ENCODE measurements around the gene COL23A1.

Gene COL23A1

DNA sequence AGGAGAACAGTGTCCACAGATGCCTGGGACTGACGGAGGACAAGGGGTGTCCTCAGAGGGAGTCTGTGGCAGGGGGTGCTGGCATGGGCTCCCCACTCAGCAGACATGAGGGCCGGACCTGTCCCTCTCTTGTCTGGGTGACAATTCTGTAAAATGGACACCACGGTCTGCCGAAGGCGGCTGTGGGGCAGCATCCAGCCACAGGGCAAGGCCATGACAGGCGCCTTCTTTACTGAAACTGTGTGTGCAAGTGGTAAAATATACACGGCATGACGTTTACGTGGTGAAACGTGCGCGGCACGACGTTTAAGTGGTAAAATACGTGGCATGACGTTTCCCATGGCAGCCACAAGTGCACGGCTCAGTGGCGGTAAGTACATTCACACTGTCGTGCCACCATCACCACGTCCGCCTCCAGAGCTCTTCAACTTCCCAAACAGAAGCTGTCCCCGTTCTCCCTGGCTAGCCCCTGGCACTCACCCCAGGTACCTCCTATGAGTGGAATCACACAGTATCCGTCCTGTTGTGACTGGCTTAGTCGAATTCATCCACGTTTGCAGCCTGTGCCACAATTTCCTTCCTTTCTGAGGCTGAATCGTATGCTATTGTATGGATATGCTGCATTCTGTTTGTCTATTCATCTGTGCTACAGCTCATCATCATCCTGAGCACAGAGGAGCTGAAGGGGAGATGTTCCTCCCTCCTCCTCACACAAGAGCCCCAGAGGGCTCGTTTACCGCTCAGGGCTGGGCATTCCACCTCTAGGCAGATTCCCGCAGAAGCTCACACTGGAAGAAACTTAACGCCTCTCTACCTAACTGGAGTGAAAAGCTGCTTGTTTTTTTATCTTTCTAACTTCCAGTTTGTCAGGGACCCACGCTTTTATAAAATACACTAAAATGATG, 52.5 kb downstream of the COL23A1 start:
- peak overlapping the region; percentile 6 for H3K4me3 Mint-ChIP-seq
- DNase-seq: no peak
- H3K9me3 Mint-ChIP-seq: no peaks in the 10 kb centered on the region
- peak overlapping the region; percentile 86 for H3K27ac Mint-ChIP-seq
- H3K27me3 Mint-ChIP-seq (ENCODE audit: low read depth, poor library complexity): peaks cover 8% of the 10 kb centered on the region
- TF ChIP-seq, protein P1, sequence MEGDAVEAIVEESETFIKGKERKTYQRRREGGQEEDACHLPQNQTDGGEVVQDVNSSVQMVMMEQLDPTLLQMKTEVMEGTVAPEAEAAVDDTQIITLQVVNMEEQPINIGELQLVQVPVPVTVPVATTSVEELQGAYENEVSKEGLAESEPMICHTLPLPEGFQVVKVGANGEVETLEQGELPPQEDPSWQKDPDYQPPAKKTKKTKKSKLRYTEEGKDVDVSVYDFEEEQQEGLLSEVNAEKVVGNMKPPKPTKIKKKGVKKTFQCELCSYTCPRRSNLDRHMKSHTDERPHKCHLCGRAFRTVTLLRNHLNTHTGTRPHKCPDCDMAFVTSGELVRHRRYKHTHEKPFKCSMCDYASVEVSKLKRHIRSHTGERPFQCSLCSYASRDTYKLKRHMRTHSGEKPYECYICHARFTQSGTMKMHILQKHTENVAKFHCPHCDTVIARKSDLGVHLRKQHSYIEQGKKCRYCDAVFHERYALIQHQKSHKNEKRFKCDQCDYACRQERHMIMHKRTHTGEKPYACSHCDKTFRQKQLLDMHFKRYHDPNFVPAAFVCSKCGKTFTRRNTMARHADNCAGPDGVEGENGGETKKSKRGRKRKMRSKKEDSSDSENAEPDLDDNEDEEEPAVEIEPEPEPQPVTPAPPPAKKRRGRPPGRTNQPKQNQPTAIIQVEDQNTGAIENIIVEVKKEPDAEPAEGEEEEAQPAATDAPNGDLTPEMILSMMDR (IDR thresholded peaks at IDR 0.05): no peak
- H3K36me3 Mint-ChIP-seq (ENCODE audit: low read depth): no peaks in the 10 kb centered on the region
- H3K4me1 Mint-ChIP-seq: peaks cover 53% of the 10 kb centered on the region

- TF ChIP-seq, protein P1 (IDR thresholded peaks at IDR 0.05): no peak
- peaks cover 8% of the 10 kb centered on the region for H3K27me3 Mint-ChIP-seq (ENCODE audit: low read depth, poor library complexity)
- no peaks in the 10 kb centered on the region for H3K36me3 Mint-ChIP-seq (ENCODE audit: low read depth)
- peak overlapping the region; percentile 74 for H3K27ac Mint-ChIP-seq
- no peak overlapping the region for H3K4me3 Mint-ChIP-seq
- DNase-seq: peak; percentile 68
- H3K9me3 Mint-ChIP-seq: no peaks in the 10 kb centered on the region
- H3K4me1 Mint-ChIP-seq: peaks cover 54% of the 10 kb centered on the region
Measured at GRCh38 chr5:178536541-178537466, 53.4 kb downstream of the COL23A1 start.

DNA sequence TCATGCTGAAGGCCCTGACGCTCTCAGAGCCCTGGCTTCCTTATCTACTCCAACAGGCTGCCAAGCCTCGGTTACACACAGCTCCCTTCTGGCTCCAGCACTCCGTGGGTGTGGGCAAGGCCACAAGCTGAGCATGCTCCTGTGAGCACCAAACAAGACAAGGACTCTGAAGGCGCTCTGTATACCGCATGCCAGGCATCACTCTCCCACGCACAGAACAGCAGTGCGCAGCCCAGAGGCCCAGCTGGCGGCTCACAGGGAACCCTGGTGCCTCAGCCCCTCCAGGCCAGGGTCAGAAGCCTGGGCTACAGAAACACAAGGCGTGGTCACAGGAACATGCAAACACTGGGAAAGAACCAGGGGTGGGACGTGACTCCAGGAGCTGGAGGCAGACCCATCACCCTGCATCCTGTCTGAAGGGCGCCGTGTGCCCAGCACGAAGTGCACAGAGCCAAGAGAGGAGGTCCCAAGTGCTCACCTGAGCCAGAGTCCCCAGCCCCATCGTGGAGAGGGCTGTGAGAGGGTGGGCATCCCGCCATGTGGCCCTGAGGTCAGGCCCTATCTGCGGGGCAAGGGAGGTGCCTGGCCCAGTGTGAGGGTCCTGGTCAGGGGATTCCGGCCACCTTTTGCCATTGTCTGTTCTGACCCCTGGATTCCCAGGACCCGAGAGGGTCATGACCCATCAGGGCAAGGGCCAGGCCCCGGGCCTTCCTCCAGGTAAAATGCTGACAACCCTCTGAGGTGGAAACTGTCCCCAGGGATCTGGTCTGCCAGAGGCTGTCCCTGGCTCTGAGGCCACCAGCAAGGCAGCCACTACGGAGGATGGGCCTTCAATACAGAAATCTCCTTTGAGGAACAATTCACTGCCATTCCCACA, 54.7 kb downstream of the COL23A1 start:
- TF ChIP-seq, protein P1 (IDR thresholded peaks at IDR 0.05): no peak
- DNase-seq: no peak
- Mint-ChIP-seq H3K36me3 (ENCODE audit: low read depth) (no peaks in the 10 kb centered on the region), H3K27me3 (ENCODE audit: low read depth, poor library complexity) (peaks cover 10% of the 10 kb centered on the region), H3K9me3 (no peaks in the 10 kb centered on the region), H3K4me3 (no peak overlapping the region), H3K4me1 (peaks cover 54% of the 10 kb centered on the region), H3K27ac (no peak overlapping the region)

DNA sequence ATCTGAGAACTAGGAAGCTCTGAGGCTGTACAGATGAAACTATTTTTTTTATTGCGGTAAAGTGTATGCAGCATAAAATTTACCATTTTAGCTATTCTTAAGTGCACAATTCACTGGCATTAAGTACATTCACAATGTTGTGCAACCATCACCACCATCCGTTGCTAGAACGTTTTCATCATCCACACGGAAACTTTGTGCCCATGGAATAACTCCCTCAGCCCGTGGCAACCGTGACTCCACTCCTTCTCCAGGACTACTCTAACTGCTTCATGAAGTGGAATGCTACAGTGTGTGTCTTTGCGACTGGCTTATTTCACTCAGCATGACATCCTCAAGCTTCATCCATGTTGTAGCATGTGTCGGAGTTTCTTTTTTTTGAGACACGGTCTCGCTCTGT, 57.1 kb downstream of the COL23A1 start:
- DNase-seq: no peak
- Mint-ChIP-seq H3K4me3 (no peak overlapping the region), H3K9me3 (no peaks in the 10 kb centered on the region), H3K4me1 (peaks cover 58% of the 10 kb centered on the region), H3K27me3 (ENCODE audit: low read depth, poor library complexity) (peaks cover 9% of the 10 kb centered on the region), H3K36me3 (ENCODE audit: low read depth) (no peaks in the 10 kb centered on the region), H3K27ac (no peak overlapping the region)
- TF ChIP-seq, protein P1 (IDR thresholded peaks at IDR 0.05): no peak

DNA sequence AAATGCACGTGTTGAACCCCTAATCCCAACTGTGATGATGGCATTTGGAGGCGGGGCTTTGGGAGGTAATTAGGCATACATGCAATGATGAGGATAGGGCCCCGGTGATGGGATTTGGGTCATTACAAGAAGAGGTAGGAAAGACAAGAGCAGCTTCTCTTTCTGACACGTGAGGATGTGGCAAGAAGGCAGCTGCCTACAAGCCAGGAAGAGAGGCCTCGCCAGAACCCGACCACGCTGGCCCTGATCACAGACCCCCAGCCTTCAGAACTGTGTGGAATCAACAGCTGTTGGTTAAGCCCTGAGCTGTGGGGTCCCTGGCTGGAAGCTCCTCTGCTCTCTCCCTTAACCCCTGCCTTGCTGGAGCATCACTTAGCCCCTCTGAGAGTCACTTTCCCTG, 57.5 kb downstream of the COL23A1 start:
- no peak for DNase-seq
- no peak overlapping the region for H3K27ac Mint-ChIP-seq
- H3K27me3 Mint-ChIP-seq (ENCODE audit: low read depth, poor library complexity): peaks cover 9% of the 10 kb centered on the region
- no peaks in the 10 kb centered on the region for H3K9me3 Mint-ChIP-seq
- H3K4me1 Mint-ChIP-seq: peaks cover 57% of the 10 kb centered on the region
- no peak overlapping the region for H3K4me3 Mint-ChIP-seq
- TF ChIP-seq, protein P1 (IDR thresholded peaks at IDR 0.05): no peak
- H3K36me3 Mint-ChIP-seq (ENCODE audit: low read depth): no peaks in the 10 kb centered on the region

All from nephron progenitor cell (in vitro differentiated cells).